C1 segment of cervical spinal cord (tissue), 14 donors: ENCODE data around the gene HLA-DOA.

ENCODE experiments used
- DNase-seq, 14 donors: peaks; one replicate each; lab custom pipeline; 2025; lab: John Stamatoyannopoulos, UW

HLA-DOA gene

DNA sequence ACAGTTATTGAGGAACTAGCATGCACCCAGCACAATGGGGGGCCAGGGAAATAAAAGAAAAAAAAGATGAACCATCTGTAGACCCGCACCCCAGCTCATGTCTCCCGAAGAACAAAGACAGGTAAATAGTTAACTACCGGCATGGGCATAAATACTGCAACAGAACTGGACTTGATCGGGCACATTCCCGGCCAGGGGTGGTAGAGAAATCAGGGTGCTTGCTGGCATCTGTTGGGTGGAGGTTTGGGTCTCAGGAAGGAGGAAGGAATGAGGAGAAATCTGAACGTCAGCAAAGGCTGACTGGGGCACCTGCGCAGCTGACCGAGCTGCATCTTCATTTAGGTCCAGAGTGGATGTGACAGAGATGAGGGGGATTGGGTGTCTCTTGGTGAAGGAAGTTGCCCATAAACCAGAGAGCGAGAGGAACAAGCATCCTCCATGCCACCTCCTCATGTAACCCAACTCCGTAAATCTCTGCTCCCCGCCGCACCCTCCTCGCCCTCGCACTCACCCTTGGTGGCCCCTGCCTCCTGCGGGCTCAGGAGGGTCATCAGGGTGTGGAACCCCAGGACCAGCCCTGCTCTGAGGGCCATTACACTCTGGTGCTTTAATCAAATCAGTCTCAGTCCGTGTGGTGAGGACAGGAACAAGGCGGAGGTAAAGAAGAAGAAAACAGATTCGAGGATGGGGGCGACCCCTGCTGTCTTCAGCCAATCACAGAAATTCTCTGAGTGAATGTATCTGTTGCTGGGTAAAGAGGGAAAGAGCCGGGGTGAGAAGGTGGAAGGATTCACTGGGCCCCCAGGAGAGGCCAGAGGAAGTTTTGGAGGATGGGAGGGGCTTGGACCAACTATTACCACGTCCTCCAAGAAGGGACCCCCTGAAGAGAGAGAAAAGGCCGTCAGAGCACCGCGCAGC is at the start of gene HLA-DOA:
HLA-DOA (minus strand) TSS at position 648 of the 918 bp plus-strand sequence.
- DNase-seq: peak in 4 of 14 donors; percentile 21 to 80 (median 32)

DNA sequence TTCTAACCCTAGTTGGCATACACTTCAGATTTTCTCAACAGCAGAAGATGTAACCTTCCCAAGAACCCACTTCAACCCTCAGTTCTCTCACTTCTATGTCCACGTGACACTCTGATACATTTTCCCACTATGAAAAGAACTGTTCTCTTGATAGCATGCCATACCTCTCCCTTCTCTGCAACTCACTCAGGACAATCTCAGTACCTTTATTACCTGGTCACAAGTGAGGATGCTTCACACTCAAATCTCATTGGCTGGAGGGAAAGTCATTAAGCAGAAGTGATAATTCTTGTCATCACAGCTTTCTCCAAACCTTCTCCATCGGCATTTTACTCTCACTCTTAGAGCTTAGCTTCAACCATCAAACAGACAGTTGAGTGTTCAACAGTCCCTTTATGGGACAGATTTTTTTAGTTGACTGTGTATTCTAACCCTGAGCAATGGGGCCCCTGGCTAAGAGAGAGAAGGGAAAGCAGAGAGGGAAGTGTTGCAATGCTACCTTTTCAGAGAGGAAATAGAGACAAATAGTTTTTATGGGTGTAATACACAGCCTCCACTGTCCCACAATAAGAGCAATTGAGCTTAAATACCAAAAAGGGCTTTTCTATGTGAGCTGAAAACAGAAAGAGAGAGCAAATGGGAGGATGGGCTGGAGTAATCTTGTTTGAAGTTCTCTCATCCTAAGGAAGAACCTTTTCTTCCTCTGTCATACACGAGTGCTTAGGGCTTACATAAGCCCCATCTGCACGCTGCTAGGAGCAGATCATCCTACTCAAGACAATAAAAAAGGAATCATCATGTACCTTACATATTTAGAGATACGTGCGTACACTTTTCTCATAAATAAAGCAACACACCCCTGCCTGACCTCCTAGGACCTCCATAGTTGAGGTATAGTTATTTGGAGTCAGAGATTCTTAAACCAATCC is 48.1 kb upstream of the HLA-DOA start:
- DNase-seq: no peak

GRCh38 chr6:33053230-33053629 is 43.8 kb upstream of the HLA-DOA start:
- no peak for DNase-seq

DNA sequence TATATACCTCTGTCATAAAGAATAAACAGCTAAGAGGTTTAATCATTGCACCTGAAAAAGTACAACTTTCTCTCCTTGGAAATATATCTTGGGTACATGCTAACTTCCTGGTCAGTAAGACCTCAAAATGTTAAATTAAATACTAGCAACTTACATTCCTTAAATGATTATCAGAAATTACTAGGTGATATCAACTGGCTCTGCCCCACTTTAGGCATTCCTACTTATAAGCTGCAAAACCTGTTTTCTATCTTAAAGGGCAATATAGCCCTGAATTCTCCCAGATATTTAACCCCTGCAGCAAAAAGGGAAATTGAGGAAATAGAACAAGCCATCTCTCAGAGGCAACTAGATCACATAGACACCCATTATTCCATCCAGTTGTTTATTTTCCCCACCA is 43.2 kb upstream of the HLA-DOA start:
- no peak for DNase-seq

DNA sequence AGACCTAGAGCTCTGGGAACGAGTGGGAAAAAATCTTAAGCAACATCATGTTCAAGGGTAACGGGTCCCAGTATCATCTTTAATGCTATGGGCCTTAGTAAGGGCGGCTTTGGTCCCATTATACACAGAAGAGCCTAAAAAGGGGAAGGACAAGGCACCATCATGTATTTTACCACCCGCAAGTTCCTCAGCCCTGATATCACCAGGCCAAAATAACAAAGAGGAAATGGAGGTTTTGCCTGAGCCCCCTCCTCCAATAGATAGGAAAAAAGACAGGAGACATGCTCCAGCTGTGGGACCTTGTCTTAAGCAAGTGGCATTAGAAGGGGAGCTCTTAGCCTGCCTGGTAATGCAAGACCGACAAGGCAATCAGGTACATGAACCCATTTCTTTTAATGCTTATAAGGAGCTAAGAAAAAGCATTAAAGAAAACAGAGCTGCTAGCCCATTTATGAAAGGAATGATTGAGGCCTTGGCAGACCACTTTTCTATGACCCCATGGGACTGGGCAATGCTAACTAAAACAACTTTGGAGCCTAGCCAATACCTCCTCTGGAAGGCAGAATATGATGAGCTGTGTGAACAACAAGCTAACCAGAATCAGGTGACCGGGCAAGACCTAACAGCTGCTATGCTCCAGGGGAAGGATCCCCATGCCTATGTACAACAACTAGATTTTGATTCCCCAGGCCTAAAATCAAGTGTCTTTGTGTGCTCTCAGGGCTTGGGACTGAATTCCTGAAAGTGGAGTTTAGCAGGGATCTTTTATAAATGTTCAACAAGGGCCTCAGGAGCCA is 40.8 kb upstream of the HLA-DOA start:
- no peak for DNase-seq

- DNase-seq: no peak
Measured at GRCh38 chr6:33049323-33050013, 40.1 kb upstream of the HLA-DOA start.

- no peak for DNase-seq
Measured at GRCh38 chr6:33040157-33040556, 30.8 kb upstream of the HLA-DOA start.

GRCh38 chr6:33036535-33036934 is 27.1 kb upstream of the HLA-DOA start:
- no peak for DNase-seq

GRCh38 chr6:33034554-33034953 is 25.2 kb upstream of the HLA-DOA start:
- DNase-seq: no peak

- no peak for DNase-seq
Measured at GRCh38 chr6:33030245-33030644, 20.9 kb upstream of the HLA-DOA start.

GRCh38 chr6:33029328-33030184 is 20.2 kb upstream of the HLA-DOA start:
- peak in 3 of 14 donors; percentile 18 to 39 (median 29) for DNase-seq

DNA sequence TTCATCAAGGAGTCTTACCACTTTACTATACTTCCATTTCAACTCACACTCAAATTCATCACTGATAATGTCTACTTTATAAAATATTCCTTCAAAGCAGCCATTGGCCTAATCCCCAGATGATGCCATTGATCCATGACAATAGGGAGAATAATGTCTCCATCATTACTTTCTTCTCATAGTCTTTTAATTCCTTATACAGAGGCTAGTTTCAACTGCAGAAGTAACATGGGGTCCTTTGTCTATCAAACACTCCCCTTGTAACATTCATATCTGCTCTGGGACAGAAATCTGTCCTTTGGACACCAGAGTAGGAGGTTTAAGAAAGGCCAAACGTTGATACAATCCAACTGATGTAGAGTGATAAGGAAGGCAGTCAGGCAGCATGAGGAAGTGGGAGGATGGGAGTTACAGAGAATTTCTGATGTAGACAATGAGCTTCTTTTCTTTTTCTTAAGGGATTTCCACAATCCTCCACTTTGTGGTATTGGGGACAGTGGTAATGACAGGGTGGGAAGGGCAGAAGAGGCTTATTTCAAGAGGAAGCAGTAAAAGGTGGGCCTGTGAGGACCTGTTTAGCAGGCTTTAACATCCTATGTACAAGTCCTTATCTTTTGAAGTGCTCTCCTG is 18.9 kb upstream of the HLA-DOA start:
- DNase-seq: no peak

DNA sequence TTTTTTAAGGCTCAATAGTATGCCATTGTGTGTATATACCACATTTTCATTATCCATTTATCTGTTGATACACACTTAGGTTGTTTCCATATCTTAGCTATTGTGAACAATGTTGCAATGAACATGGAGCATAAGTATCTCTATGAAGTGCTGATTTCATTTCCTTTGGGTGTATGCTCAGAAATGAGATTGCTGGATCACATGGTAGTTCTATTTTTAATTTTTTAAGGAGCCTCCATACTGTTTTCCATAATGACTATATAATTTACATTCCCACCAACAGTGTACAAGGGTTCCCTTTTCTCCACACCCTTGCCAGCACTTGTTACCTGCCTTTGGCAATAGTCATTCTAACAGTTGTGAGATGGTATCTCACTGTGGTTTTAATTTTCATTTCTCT is 15.1 kb upstream of the HLA-DOA start:
- DNase-seq: no peak

- no peak for DNase-seq
Measured at GRCh38 chr6:33023536-33023935, 14.1 kb upstream of the HLA-DOA start.

GRCh38 chr6:33021917-33022316 is 12.5 kb upstream of the HLA-DOA start:
- no peak for DNase-seq

DNA sequence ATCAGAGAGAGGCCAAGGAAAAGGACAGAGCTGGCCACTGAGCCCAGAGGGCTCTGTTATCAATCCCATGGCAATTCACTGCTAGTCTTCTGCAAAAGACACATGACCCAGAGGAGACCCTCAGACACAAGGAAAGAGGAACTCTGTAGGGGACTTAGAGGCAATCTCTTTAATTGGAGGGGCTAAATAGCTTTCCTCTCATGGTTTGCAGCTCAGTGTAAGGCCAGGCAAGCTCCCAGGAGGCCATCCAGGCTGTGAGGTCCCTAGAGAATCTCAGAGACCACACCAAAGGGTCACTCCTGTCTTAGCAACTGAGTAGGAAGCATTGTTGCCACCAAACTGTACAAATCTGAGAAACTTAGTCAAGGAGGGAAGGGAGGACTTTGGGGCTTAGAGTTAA is 10.0 kb upstream of the HLA-DOA start:
- no peak for DNase-seq

GRCh38 chr6:33018904-33019303 is 9.5 kb upstream of the HLA-DOA start:
- DNase-seq: peak in 7 of 14 donors; percentile 30 to 72 (median 49)

DNA sequence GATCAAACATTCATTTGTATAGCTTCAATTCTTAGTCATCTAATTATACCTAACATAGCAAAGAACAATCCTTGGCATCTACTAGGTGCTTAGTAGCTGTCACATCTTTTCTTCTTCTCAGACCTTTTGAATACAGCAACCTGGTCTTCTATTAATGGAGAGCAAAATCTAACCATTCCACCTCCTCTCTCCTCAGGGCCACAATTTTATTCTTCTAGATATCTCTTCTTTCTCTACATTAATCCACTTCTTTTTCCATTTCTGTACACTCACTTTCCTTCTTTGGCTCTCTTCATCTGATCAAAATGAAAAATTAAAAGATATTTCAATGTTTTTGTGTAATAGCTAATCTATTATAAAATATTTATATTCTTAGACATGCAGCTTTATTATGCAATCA is 9.0 kb upstream of the HLA-DOA start:
- DNase-seq: no peak

GRCh38 chr6:33017694-33018353 is 8.4 kb upstream of the HLA-DOA start:
- no peak for DNase-seq
